ENCODE data around the gene AUP1.

AUP1 gene

GRCh38 chr2:74529357-74530238, at the start of gene AUP1, which contains the start of gene HTRA2:
Gene AUP1, minus strand, starts transcription at chr2:74529706. Its CDS starts 77 bp downstream, at chr2:74529629.
Gene HTRA2, plus strand, starts transcription at chr2:74529933. Its CDS starts 74 bp downstream, at chr2:74530007.
- H3K4me3 ChIP-seq (ENCODE audit: severe bottlenecking): peak within 1 kb of the TSS; percentile 87
- no peaks in the 10 kb centered on the region for H3K9me3 ChIP-seq (ENCODE audit: severe bottlenecking)
- H3K27me3 ChIP-seq (ENCODE audit: insufficient read depth, poor library complexity, severe bottlenecking): no peaks in the 10 kb centered on the region
- DNase-seq (ENCODE audit: low spot score) (peak; percentile 99), ATAC-seq (ENCODE audit: low read depth) (peak; percentile 94)
- peak within 1 kb of the TSS; percentile 57 for H3K27ac ChIP-seq (ENCODE audit: poor library complexity, severe bottlenecking)
- H3K4me1 ChIP-seq (ENCODE audit: insufficient read depth, poor library complexity, severe bottlenecking): peaks cover 2% of the 10 kb centered on the region
- no peak for TF ChIP-seq CTCF (IDR thresholded peaks at IDR 0.05; ENCODE audit: poor library complexity, severe bottlenecking)
- peaks cover 42% of the 10 kb centered on the region for H3K36me3 ChIP-seq (ENCODE audit: low read depth)

- no peak for ATAC-seq (ENCODE audit: low read depth)
- Histone ChIP-seq H3K9me3 (ENCODE audit: severe bottlenecking) (no peaks in the 10 kb centered on the region), H3K36me3 (ENCODE audit: low read depth) (no peaks in the 10 kb centered on the region), H3K27ac (ENCODE audit: poor library complexity, severe bottlenecking) (no peak overlapping the region), H3K4me1 (ENCODE audit: insufficient read depth, poor library complexity, severe bottlenecking) (peaks cover 10% of the 10 kb centered on the region), H3K27me3 (ENCODE audit: insufficient read depth, poor library complexity, severe bottlenecking) (no peaks in the 10 kb centered on the region), H3K4me3 (ENCODE audit: severe bottlenecking) (no peak overlapping the region)
- no peak for TF ChIP-seq CTCF (IDR thresholded peaks at IDR 0.05; ENCODE audit: poor library complexity, severe bottlenecking)
- DNase-seq (ENCODE audit: low spot score): no peak
Observed at GRCh38 chr2:74578408-74578807, 48.9 kb upstream of the AUP1 start.

- Histone ChIP-seq H3K36me3 (ENCODE audit: low read depth) (no peaks in the 10 kb centered on the region), H3K4me1 (ENCODE audit: insufficient read depth, poor library complexity, severe bottlenecking) (peaks cover 14% of the 10 kb centered on the region), H3K27me3 (ENCODE audit: insufficient read depth, poor library complexity, severe bottlenecking) (no peaks in the 10 kb centered on the region), H3K27ac (ENCODE audit: poor library complexity, severe bottlenecking) (no peak overlapping the region), H3K4me3 (ENCODE audit: severe bottlenecking) (no peak overlapping the region), H3K9me3 (ENCODE audit: severe bottlenecking) (no peaks in the 10 kb centered on the region)
- TF ChIP-seq CTCF (IDR thresholded peaks at IDR 0.05; ENCODE audit: poor library complexity, severe bottlenecking): no peak
- ATAC-seq (ENCODE audit: low read depth) (no peak), DNase-seq (ENCODE audit: low spot score) (no peak)
Observed at GRCh38 chr2:74577448-74577847, 47.9 kb upstream of the AUP1 start.

- no peak overlapping the region for H3K27ac ChIP-seq (ENCODE audit: poor library complexity, severe bottlenecking)
Observed at GRCh38 chr2:74576863-74577229, 47.3 kb upstream of the AUP1 start.

More at GRCh38 chr2:74576863-74577229, 47.3 kb upstream of the AUP1 start:
- H3K4me3 ChIP-seq (ENCODE audit: severe bottlenecking): no peak overlapping the region
- DNase-seq (ENCODE audit: low spot score) (no peak), ATAC-seq (ENCODE audit: low read depth) (no peak)
- H3K4me1 ChIP-seq (ENCODE audit: insufficient read depth, poor library complexity, severe bottlenecking): peaks cover 14% of the 10 kb centered on the region
- H3K27me3 ChIP-seq (ENCODE audit: insufficient read depth, poor library complexity, severe bottlenecking): no peaks in the 10 kb centered on the region
- no peaks in the 10 kb centered on the region for H3K9me3 ChIP-seq (ENCODE audit: severe bottlenecking)
- no peaks in the 10 kb centered on the region for H3K36me3 ChIP-seq (ENCODE audit: low read depth)
- no peak for TF ChIP-seq CTCF (IDR thresholded peaks at IDR 0.05; ENCODE audit: poor library complexity, severe bottlenecking)
